SK-N-SH treated with all-trans-retinoic acid at 6 μM for 48 hours (cell line): Measurements from ENCODE around the gene GPR42.

Source experiments
- BACH2 ChIP-seq: fragments of 250-450 bp; sonication (Bioruptor Pico); IDR thresholded peaks from 2 replicates; pipeline ENCODE4 v1.9.0; 2021; ENCODE audit warnings: mild to moderate bottlenecking, borderline replicate concordance
- CSDC2 ChIP-seq: fragments of 250-450 bp; sonication (Bioruptor Pico); IDR thresholded peaks from 2 replicates; pipeline ENCODE4 v1.5.0; 2020; ENCODE audit warnings: mild to moderate bottlenecking, moderate library complexity
- ESRRG ChIP-seq: fragments of 250-450 bp; sonication (Bioruptor Pico); IDR thresholded peaks from 2 replicates; pipeline ENCODE4 v1.6.1; 2021; ENCODE audit warnings: mild to moderate bottlenecking
- GLIS3 ChIP-seq: fragments of 250-450 bp; sonication (Bioruptor Pico); IDR thresholded peaks from 2 replicates; pipeline ENCODE4 v1.5.0; 2020; ENCODE audit warnings: mild to moderate bottlenecking, moderate library complexity
- ISL1 ChIP-seq: fragments of 250-450 bp; sonication (Bioruptor Pico); IDR thresholded peaks from 2 replicates; pipeline ENCODE4 v2.1.2; 2022; ENCODE audit warnings: mild to moderate bottlenecking, moderate library complexity
- PPARA ChIP-seq: fragments of 250-450 bp; sonication (Bioruptor Pico); IDR thresholded peaks from 2 replicates; pipeline ENCODE4 v1.5.0; 2020; ENCODE audit warnings: mild to moderate bottlenecking, borderline replicate concordance
- SNAI2 ChIP-seq: fragments of 250-450 bp; sonication (Bioruptor Pico); IDR thresholded peaks from 2 replicates; pipeline ENCODE4 v1.5.0; 2020; ENCODE audit warnings: mild to moderate bottlenecking, moderate library complexity
- TCF4 ChIP-seq: fragments of 250-450 bp; sonication (Bioruptor Pico); IDR thresholded peaks from 2 replicates; pipeline ENCODE4 v1.8.0; 2021; ENCODE audit warnings: mild to moderate bottlenecking, moderate library complexity, borderline replicate concordance
- ZC3H10 ChIP-seq: fragments of 250-450 bp; sonication (Bioruptor Pico); IDR thresholded peaks from 2 replicates; pipeline ENCODE4 v1.5.1; 2021; ENCODE audit warnings: mild to moderate bottlenecking, moderate library complexity
- ZFP3 ChIP-seq: fragments of 250-450 bp; sonication (Bioruptor Pico); IDR thresholded peaks from 2 replicates; pipeline ENCODE4 v1.5.0; 2020; ENCODE audit warnings: mild to moderate bottlenecking, moderate library complexity
- ZFP30 ChIP-seq: fragments of 450-650 bp; formaldehyde crosslinking; IDR thresholded peaks from 2 replicates; pipeline ENCODE4 v1.5.0; 2022; ENCODE audit warnings: mild to moderate bottlenecking, moderate library complexity
- ZNF565 ChIP-seq: fragments of 450-650 bp; formaldehyde crosslinking; conservative IDR thresholded peaks from 2 replicates; pipeline ENCODE4 v1.5.0; 2020; ENCODE audit warnings: low read depth, mild to moderate bottlenecking, moderate library complexity
- TF ChIP-seq, protein P1 (sequence below): fragments of 250-450 bp; sonication (Bioruptor Pico); IDR thresholded peaks from 2 replicates; pipeline ENCODE4 v1.8.0; 2021; ENCODE audit warnings: low read depth, mild to moderate bottlenecking, moderate library complexity, borderline replicate concordance
- TF ChIP-seq, protein P2 (sequence below): fragments of 250-450 bp; sonication (Bioruptor Pico); IDR thresholded peaks from 2 replicates; pipeline ENCODE4 v1.8.0; 2020; ENCODE audit warnings: mild to moderate bottlenecking, moderate library complexity, borderline replicate concordance

DNA sequence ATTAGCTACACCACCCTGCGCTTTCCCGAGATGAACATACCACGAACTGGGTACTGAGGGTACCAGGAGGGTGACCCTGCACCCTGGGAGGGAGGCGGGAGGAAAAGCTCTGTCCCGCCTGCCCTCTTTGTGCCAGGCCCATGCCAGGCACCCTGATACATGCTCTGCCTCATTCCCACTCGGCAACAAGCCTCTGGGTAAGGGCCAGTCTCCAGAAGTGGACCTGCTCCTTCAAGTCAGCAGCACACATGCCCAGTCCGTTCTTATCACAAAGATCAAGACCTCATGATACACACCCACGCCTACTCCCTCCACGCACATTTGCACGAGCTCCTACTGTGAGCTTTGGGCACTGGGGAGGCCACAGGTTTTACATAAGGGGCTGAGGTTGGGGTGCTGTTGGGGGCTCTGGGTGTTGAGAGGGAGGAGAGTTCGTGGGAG lies 25.2 kb upstream of the GPR42 start:
- TF ChIP-seq, protein P1, sequence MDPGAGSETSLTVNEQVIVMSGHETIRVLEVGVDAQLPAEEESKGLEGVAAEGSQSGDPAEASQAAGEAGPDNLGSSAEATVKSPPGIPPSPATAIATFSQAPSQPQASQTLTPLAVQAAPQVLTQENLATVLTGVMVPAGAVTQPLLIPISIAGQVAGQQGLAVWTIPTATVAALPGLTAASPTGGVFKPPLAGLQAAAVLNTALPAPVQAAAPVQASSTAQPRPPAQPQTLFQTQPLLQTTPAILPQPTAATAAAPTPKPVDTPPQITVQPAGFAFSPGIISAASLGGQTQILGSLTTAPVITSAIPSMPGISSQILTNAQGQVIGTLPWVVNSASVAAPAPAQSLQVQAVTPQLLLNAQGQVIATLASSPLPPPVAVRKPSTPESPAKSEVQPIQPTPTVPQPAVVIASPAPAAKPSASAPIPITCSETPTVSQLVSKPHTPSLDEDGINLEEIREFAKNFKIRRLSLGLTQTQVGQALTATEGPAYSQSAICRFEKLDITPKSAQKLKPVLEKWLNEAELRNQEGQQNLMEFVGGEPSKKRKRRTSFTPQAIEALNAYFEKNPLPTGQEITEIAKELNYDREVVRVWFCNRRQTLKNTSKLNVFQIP (CRISPR knock-in tag): no peak
- TF ChIP-seq, protein P2, sequence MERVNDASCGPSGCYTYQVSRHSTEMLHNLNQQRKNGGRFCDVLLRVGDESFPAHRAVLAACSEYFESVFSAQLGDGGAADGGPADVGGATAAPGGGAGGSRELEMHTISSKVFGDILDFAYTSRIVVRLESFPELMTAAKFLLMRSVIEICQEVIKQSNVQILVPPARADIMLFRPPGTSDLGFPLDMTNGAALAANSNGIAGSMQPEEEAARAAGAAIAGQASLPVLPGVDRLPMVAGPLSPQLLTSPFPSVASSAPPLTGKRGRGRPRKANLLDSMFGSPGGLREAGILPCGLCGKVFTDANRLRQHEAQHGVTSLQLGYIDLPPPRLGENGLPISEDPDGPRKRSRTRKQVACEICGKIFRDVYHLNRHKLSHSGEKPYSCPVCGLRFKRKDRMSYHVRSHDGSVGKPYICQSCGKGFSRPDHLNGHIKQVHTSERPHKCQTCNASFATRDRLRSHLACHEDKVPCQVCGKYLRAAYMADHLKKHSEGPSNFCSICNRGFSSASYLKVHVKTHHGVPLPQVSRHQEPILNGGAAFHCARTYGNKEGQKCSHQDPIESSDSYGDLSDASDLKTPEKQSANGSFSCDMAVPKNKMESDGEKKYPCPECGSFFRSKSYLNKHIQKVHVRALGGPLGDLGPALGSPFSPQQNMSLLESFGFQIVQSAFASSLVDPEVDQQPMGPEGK: no peak
- TF ChIP-seq PPARA (CRISPR knock-in tag) (no peak), TCF4 (no peak), ZFP30 (no peak), BACH2 (CRISPR knock-in tag) (no peak), SNAI2 (CRISPR knock-in tag) (no peak), ZC3H10 (CRISPR knock-in tag) (no peak), ESRRG (no peak), ZFP3 (CRISPR knock-in tag) (no peak), CSDC2 (CRISPR knock-in tag) (no peak), ISL1 (CRISPR knock-in tag) (no peak), GLIS3 (no peak), ZNF565 (no peak)
